Astrocyte (in vitro differentiated cells and primary cell): ENCODE data around the gene LRRC7. TPM values are rescaled to one million over a fixed set of nuclear protein-coding genes. Genes with fewer than 3 reads are reported as not detected.
A peak's percentile ranks its signal among the peaks of the same experiment; 100 is the strongest.

Source experiments
- DNase-seq: peaks from one replicate; pipeline ENCODE4 v3.0.0-alpha.2; 2010; ENCODE audit warnings: low read depth
- FAIRE-seq: peaks from 2 replicates; lab custom pipeline; 2011; peaks lifted over from hg19 to GRCh38; lab: Jason Lieb, UNC
- H2AFZ ChIP-seq: 2 replicates; pipeline ENCODE4 v1.6.0; 2012; ENCODE audit warnings: low read depth, low read length, inconsistent platforms
- H3K27ac ChIP-seq: 2 replicates; pipeline ENCODE4 v1.5.1; 2011; ENCODE audit warnings: low read depth, low read length, inconsistent platforms
- H3K27me3 ChIP-seq: 2 replicates; pipeline ENCODE4 v1.6.0; 2011; ENCODE audit warnings: low read length, inconsistent platforms; ENCODE audit not compliant: insufficient read depth
- H3K36me3 ChIP-seq: 2 replicates; pipeline ENCODE4 v1.5.1; 2011; ENCODE audit warnings: low read length, inconsistent platforms; ENCODE audit not compliant: insufficient read depth
- H3K4me1 ChIP-seq: 2 replicates; pipeline ENCODE4 v1.5.1; 2011; ENCODE audit warnings: low read length, inconsistent platforms; ENCODE audit not compliant: insufficient read depth
- H3K4me2 ChIP-seq: 2 replicates; pipeline ENCODE4 v1.6.0; 2012; ENCODE audit warnings: low read length, inconsistent platforms
- H3K4me3 ChIP-seq: 2 replicates; pipeline ENCODE4 v1.5.1; 2011; ENCODE audit warnings: low read depth, mild to moderate bottlenecking, low read length, inconsistent platforms; ENCODE audit not compliant: insufficient read depth
- H3K79me2 ChIP-seq: 2 replicates; pipeline ENCODE4 v1.6.0; 2012; ENCODE audit warnings: mild to moderate bottlenecking, low read length, inconsistent platforms; ENCODE audit not compliant: insufficient read depth
- H3K9ac ChIP-seq: 2 replicates; pipeline ENCODE4 v1.6.0; 2012; ENCODE audit warnings: mild to moderate bottlenecking, low read length, inconsistent platforms
- H3K9me3 ChIP-seq: 2 replicates; pipeline ENCODE4 v1.5.1; 2012; ENCODE audit warnings: low read depth, mild to moderate bottlenecking, low read length, inconsistent platforms; ENCODE audit not compliant: insufficient read depth
- H4K20me1 ChIP-seq: 2 replicates; pipeline ENCODE4 v1.6.0; 2012; ENCODE audit warnings: low read length, inconsistent platforms; ENCODE audit not compliant: insufficient read depth
- H3K27ac Mint-ChIP-seq: one replicate; pipeline ENCODE4 v1.8.0; 2021; ENCODE audit warnings: mild to moderate bottlenecking, mixed read lengths; ENCODE audit not compliant: unreplicated experiment
- H3K27me3 Mint-ChIP-seq: one replicate; pipeline ENCODE4 v1.8.0; 2021; ENCODE audit warnings: low read depth, mixed read lengths; ENCODE audit not compliant: unreplicated experiment
- H3K36me3 Mint-ChIP-seq: one replicate; pipeline ENCODE4 v1.8.0; 2021; ENCODE audit warnings: low read depth, mixed read lengths; ENCODE audit not compliant: unreplicated experiment
- H3K4me1 Mint-ChIP-seq: one replicate; pipeline ENCODE4 v1.8.0; 2021; ENCODE audit warnings: low read depth, mixed read lengths; ENCODE audit not compliant: unreplicated experiment
- H3K4me3 Mint-ChIP-seq: one replicate; pipeline ENCODE4 v1.8.0; 2021; ENCODE audit warnings: mild to moderate bottlenecking, moderate library complexity, mixed read lengths; ENCODE audit not compliant: unreplicated experiment
- H3K9me3 Mint-ChIP-seq: one replicate; pipeline ENCODE4 v1.8.0; 2021; ENCODE audit warnings: mild to moderate bottlenecking, mixed read lengths; ENCODE audit not compliant: unreplicated experiment
- EZH2 ChIP-seq: IDR thresholded peaks from 2 replicates; pipeline ENCODE4 v1.6.1; 2012; ENCODE audit warnings: mild to moderate bottlenecking, low read length, inconsistent platforms; ENCODE audit not compliant: insufficient read depth
- total RNA-seq: library from RNA; stranded (reverse); gene quantifications from 2 replicates; pipeline ENCODE4 v1.2.1, GENCODE V29; 2021
- TF ChIP-seq, protein P1 (sequence below): IDR thresholded peaks from 2 replicates; pipeline ENCODE4 v1.5.1; 2011; ENCODE audit warnings: low read depth, mild to moderate bottlenecking, inconsistent platforms, low read length, moderate library complexity; ENCODE audit not compliant: insufficient read depth

Gene LRRC7
- total RNA-seq, 1 donor from 2014 or later: 0.27 TPM

DNA sequence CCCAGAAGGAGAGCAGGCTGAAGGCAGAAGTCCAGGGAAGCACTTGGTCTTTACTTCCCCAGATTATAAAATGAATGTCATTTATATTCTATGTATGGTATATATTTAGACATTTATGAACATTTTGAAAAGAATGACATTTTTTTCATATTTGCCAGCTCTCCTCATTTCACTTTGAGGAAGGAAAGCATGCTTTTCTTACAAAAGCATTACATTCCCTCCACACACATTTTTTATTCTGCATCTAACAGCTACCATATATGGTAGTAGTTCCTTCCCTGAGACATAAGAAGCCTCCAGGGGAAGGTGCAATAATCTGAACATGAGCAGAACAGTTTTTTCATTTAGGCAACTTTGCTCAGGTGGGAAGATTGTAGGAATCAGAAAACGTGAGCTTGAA, 94.0 kb downstream of the LRRC7 start:
- Histone ChIP-seq H3K36me3 (no peaks in the 10 kb centered on the region), H3K9ac (no peak overlapping the region), H3K4me2 (no peak overlapping the region), H3K79me2 (no peaks in the 10 kb centered on the region), H3K27ac (no peak overlapping the region), H2AFZ (no peak overlapping the region), H4K20me1 (no peaks in the 10 kb centered on the region), H3K9me3 (no peaks in the 10 kb centered on the region), H3K4me1 (peaks cover 4% of the 10 kb centered on the region), H3K27me3 (no peaks in the 10 kb centered on the region), H3K4me3 (no peak overlapping the region)
- Mint-ChIP-seq H3K27me3 (no peaks in the 10 kb centered on the region), H3K27ac (no peak overlapping the region), H3K4me3 (no peak overlapping the region), H3K9me3 (peaks cover 8% of the 10 kb centered on the region), H3K4me1 (peaks cover 12% of the 10 kb centered on the region), H3K36me3 (no peaks in the 10 kb centered on the region)
- TF ChIP-seq, protein P1, sequence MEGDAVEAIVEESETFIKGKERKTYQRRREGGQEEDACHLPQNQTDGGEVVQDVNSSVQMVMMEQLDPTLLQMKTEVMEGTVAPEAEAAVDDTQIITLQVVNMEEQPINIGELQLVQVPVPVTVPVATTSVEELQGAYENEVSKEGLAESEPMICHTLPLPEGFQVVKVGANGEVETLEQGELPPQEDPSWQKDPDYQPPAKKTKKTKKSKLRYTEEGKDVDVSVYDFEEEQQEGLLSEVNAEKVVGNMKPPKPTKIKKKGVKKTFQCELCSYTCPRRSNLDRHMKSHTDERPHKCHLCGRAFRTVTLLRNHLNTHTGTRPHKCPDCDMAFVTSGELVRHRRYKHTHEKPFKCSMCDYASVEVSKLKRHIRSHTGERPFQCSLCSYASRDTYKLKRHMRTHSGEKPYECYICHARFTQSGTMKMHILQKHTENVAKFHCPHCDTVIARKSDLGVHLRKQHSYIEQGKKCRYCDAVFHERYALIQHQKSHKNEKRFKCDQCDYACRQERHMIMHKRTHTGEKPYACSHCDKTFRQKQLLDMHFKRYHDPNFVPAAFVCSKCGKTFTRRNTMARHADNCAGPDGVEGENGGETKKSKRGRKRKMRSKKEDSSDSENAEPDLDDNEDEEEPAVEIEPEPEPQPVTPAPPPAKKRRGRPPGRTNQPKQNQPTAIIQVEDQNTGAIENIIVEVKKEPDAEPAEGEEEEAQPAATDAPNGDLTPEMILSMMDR: no peak
- no peak for TF ChIP-seq EZH2
- FAIRE-seq (no peak), DNase-seq (peak; percentile 3)

DNA sequence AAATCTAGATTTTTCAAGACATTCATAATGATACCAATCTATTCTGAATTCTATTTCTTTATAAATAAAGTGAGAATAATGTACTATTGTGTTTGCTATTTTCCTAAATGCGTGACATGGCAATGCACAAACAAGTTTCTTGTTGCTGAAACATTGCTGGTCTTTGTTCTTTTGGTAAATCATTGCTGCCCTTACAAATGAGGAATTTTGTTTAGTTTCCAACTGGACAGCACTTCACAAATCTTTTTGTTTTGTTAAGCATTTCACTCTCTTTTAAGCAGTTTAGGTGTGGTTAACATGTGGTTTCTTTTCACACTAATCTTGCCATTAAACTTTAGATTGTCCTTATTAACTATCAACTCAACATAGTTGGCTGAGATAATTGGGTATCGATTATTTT, 94.6 kb downstream of the LRRC7 start:
- H3K4me1 ChIP-seq: peaks cover 4% of the 10 kb centered on the region
- H2AFZ ChIP-seq: no peak overlapping the region
- no peak overlapping the region for H3K4me3 ChIP-seq
- no peak overlapping the region for H3K9ac ChIP-seq
- no peaks in the 10 kb centered on the region for H3K36me3 Mint-ChIP-seq
- no peaks in the 10 kb centered on the region for H3K27me3 Mint-ChIP-seq
- H3K79me2 ChIP-seq: no peaks in the 10 kb centered on the region
- no peaks in the 10 kb centered on the region for H3K9me3 ChIP-seq
- no peak overlapping the region for H3K4me3 Mint-ChIP-seq
- no peak for TF ChIP-seq EZH2
- TF ChIP-seq, protein P1: no peak
- no peak overlapping the region for H3K27ac ChIP-seq
- peak; percentile 17 for FAIRE-seq
- no peaks in the 10 kb centered on the region for H3K36me3 ChIP-seq
- no peak overlapping the region for H3K4me2 ChIP-seq
- peaks cover 8% of the 10 kb centered on the region for H3K9me3 Mint-ChIP-seq
- H4K20me1 ChIP-seq: no peaks in the 10 kb centered on the region
- H3K4me1 Mint-ChIP-seq: peaks cover 12% of the 10 kb centered on the region
- H3K27ac Mint-ChIP-seq: no peak overlapping the region
- no peaks in the 10 kb centered on the region for H3K27me3 ChIP-seq
- no peak for DNase-seq

DNA sequence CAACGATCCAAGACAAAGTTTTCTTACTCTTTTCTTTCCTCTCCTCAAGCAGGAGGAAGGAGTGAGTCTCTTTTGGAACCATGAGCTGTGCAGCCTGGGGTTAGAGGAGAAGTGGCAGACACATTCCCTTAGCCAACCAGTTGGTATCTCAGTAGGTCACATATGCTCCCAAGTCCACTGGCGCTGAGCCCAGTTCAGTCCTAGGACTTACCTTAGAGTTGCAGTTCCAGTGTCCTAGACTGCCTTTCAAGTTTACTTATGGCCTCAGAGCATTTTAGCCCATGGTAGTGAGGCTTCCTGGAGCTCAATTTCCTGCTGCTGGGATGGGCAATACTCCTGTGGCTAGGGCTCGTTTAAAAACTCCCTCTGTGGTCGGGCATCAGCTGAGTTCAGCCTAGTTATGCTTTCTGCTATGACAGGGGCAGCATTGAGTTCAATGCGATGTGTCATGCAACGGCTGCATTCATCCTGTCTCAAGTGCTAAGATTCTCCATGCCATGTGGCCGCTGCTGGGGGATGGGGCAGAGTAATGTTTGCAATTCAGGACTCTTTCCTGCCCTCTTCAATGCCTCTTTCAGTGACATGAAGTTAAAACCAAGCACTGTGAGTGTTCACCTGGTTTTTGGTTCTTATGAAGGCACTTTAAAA, 103.8 kb downstream of the LRRC7 start:
- no peaks in the 10 kb centered on the region for H3K27me3 Mint-ChIP-seq
- TF ChIP-seq, protein P1: no peak
- TF ChIP-seq EZH2: no peak
- no peak overlapping the region for H3K27ac ChIP-seq
- H4K20me1 ChIP-seq: no peaks in the 10 kb centered on the region
- H2AFZ ChIP-seq: no peak overlapping the region
- no peak overlapping the region for H3K4me3 ChIP-seq
- no peaks in the 10 kb centered on the region for H3K79me2 ChIP-seq
- peaks cover 3% of the 10 kb centered on the region for H3K9me3 Mint-ChIP-seq
- no peaks in the 10 kb centered on the region for H3K36me3 ChIP-seq
- H3K4me3 Mint-ChIP-seq: no peak overlapping the region
- no peaks in the 10 kb centered on the region for H3K4me1 ChIP-seq
- no peak overlapping the region for H3K27ac Mint-ChIP-seq
- H3K9ac ChIP-seq: no peak overlapping the region
- H3K4me2 ChIP-seq: no peak overlapping the region
- no peaks in the 10 kb centered on the region for H3K4me1 Mint-ChIP-seq
- H3K27me3 ChIP-seq: no peaks in the 10 kb centered on the region
- H3K36me3 Mint-ChIP-seq: no peaks in the 10 kb centered on the region
- FAIRE-seq: no peak
- H3K9me3 ChIP-seq: no peaks in the 10 kb centered on the region
- DNase-seq: peak; percentile 70
